Measurements from ENCODE around the gene SDHC.
"Not testable (repeated sequence)": the region's sequence is repeated elsewhere in the genome, so short reads cannot be mapped to it uniquely, and the experiment has no call there.

The SDHC gene

DNA sequence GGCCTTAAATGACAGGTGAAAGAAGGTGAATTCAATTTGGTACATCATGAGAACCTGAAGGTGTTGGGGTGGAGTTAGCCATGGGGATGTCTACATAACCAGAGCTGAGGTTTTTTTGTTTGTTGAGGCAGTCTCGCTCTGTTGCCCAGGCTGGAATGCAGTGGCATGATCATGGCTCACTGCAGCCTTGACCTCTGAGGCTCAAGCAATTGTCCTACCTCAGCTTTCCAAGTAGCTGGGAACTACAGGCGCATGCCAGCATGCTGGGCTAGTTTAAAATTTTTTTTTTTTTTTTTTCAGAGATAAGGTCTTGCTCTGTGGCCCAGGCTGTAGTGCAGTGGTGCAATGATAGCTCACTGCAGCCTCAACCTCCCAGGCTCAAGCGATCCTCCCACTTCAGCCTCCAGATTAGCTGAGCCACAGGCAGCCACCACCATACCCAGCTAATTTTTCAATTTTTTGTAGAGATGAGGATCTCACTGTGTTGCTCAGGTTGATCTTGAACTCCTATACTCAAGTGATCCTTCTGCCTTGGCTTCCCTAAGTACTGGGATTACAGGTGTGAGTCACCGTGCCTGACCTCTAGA is 2.5 kb upstream of the SDHC start:
- no peak for DNase-seq

DNA sequence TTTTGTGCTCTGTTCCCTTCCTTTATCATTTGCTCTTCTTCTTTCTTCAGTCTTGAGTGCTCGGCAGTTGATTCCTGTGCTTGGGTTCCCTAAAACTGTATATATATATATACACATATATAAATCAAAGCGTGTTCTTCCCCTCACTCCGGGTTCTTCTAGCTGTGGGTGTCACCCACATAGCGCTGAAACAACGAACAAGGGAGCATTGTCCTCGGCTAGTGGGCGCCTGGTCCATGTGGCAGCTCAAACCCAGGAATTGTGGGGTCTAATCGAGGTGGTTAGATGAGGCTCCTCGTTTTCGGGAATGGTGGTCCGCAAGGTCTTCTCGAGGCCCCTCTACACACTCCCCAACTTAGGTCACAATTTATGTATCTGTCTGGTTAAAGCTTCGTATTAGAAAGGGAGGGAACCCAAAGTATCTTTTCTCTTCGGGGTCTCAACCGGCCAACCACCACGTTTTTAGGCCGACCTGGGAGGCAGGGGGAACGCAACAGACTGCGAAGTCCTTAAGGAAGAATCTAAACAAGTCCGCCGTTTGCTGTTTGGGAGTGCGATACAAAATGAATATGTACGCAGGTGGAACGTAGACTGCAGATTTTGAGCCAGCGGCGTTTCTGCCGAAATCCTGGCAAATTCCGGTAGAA is 504 bp upstream of the SDHC start:
- DNase-seq: no peak

DNA sequence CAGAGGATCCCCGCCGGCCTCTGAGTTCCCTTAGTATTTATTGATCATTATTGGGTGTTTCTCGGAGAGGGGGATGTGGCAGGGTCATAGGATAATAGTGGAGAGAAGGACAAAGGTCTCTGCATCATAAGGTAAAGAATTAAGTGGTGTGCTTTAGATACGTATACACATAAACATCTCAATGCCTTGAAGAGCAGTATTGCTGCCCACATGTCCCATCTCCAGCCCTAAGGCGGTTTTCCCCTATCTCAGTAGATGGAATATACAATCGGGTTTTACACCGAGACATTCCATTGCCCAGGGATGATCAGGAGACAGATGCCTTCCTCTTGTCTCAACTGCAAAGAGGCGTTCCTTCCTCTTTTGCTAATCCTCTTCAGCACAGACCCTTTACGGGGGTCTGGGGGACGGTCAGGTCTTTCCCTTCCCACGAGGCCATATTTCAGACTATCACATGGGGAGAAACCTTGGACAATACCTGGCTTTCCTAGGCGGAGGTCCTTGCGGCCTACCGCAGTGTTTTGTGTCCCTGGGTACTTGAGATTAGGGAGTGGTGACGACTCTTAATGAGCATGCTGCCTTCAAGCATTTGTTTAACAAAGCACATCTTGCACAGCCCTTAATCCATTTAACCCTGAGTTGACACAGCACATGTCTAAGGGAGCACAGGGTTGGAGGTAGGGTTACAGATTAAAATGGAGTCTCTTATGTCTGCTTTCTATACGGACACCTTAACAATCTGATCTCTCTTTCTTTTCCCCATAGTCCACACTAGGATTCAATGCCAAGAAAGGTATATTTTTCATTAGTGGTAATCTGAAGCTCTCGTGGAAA is 1.9 kb downstream of the SDHC start:
- DNase-seq: not testable (repeated sequence)

DNA sequence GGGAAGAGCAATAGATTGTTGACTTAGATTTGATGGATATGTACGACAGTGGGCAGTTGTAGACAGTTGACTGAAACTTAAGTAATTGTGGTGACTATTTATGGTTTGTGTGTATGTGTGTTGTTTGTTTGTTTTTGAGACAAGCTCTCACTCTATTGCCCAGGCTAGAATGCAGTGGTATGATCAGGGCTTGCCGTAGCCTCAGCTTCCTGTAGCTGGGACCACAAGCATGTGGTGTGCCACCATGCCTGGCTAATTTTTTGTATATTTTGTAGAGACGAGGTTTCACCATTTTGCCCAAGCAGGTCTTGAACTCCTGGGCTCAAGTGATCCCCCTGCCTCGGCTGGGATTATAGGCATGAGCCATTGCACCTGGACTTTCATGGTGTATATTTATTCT is 9.8 kb downstream of the SDHC start:
- DNase-seq: no peak

DNA sequence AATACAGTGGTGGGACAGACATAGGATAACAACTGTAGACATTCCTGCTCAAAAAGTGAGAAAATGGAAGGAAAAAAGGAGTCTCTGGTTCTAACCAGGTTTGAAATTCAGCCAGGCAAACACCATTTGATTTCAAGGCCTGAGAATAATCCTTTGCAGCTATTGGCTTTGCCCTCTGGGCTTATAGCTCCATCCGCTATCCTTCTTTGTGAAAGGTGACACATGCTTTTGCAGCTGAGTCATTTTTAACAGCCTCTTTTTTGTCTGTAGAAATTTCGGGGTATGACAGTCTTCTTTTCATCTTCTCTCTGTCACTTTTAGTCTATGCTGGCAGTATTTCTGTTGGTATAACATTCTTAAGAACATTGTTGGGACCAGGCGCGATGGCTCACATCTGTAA is 16.2 kb downstream of the SDHC start:
- DNase-seq: no peak

DNA sequence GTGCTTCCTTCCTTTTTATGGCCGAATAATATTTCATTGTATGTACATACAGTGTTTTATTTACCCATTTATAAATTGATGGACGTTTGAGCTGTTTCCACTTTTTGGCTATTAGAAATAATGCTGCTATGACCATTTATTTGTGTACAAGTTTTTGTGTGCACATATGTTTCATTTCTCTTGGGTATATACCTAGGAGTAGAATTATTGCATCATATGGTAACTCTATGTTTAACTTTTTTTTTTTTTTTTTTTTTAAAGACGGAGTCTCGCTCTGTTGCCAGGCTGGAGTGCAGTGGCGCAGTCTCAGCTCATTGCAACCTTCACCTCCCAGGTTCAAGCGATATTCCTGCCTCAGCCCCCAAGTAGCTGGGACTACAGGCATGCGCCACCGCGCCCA is 19.0 kb downstream of the SDHC start:
- no peak for DNase-seq

DNA sequence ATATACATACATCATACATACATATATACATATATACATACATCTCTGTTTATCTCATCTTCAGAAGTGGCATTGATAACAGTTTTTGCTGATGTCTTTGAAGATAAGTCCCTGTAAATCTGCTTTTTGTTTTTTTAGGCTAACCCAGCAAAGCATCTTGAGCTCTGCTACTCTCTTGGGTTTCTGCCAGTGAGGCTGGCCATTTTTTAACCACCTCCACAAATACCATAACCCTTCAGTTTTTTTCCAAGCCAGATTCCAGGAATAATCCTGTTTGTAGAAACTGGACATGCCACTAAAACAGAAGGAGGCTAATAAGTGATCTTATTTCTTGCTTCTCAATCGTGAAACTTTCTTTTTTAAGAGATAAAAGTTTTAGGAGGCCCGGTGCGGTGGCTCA is 21.6 kb downstream of the SDHC start:
- DNase-seq: no peak

DNA sequence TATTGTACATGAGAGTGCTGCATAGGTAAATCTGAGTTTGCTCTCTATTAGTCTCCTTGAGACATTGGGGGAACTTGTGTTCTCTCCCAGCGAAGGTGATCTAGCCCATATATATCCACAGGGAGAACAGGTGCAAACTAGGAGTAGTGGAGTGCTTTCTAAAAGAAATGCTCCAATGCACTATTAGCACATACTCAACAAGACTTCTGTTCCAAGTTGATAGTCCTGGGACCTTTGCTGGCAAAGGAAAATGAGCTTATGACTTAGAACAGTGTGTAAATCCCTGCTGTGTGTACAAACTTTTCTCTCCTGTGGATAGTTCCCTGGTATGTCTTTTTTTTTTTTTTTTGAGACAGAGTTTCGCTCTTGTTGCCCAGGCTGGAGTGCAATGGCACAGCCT is 28.0 kb downstream of the SDHC start:
- no peak for DNase-seq

DNA sequence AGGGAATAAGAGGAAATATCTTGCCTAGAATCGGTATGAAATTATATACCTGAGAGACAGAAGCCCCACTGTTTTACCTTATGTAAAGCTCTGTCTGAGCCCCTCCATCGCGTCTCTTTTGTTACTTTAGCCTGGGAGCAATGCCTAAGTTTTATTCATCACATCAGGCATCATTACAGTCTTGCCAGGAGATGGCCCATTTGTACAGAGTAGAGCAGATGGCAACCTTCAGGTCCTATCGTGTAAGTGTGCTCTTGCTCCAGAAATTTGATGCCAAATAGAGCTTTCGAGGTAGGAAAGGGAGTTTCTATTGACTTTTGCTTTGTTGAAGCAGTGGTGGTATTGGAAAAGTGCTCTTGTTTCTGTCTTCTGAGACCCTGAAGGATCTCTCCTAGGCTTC is 28.6 kb downstream of the SDHC start:
- DNase-seq: no peak

DNA sequence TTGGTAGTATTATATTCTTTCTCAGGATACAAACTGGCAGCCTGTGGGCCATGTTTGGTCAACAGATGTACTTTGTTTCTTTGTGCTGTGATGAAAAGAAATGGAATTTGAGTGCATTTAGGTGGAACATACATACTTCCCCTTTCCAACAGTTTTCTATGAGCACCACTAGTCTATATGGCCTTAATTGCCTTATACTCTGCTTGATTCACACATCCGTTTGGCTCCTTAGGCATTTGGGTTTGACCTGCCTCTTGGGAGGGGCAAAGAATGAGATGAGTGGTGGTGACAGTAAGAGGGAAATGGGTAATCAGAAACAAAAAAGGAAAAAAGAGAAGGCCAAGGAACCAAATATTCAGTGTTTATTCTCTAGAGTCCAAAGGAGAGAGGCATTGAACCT is 36.5 kb downstream of the SDHC start:
- no peak for DNase-seq

DNA sequence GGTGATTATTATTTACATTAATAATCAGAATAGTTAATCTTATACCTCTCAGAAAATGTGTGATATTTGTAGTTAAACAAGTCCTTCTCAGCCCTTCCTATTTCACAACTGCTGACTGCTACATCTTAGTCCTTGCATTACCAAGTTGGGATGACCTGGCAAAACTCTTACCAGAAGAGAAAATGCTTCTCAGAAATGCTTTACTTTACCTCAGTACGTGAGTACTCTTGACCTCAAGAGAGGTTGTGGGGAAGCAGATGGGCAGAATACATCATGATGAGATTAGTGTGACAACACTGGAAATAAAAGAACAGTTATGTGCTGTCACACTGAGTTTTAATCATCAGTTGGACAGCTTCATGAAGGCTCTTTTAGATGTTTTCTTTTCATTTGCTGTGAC is 37.3 kb downstream of the SDHC start:
- no peak for DNase-seq

DNA sequence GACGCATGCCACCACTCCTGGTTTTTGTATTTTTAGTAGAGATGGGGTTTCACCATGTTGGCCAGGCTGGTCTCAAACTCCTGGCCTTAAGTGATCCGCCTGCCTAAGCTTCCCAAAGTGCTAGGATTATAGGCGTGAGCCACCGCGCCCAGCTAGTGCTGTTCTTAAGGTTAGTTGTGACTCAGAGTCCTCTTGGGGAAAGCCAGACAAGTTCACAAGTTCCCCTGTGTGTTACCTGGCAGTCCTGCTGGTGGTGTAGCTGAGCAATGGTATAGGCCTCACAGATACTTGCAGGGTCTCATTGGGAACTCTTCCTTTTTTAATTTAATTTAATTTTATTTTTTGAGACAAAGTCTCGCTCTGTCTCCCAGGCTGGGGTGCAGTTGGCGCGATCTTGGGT is 42.9 kb downstream of the SDHC start:
- no peak for DNase-seq

DNA sequence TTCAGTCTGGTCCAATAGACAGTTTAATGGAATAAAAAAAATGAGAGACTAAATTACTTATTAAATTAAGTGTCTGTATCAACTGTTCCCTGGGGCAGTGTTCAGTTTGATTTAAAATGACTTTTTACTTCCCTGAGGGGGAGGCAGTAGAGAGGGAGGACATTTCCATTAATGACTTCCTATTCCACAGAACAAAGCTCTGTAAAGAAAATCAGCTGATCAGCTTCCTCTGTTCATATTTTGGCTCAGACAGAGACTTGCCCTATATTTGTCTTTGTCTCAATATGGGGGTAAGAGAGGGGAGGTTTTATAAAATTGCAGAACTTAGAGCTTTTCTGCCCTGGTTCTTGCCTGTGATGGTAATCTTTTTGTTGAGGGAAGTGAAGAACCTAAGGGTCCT is 45.1 kb downstream of the SDHC start:
- no peak for DNase-seq

DNA sequence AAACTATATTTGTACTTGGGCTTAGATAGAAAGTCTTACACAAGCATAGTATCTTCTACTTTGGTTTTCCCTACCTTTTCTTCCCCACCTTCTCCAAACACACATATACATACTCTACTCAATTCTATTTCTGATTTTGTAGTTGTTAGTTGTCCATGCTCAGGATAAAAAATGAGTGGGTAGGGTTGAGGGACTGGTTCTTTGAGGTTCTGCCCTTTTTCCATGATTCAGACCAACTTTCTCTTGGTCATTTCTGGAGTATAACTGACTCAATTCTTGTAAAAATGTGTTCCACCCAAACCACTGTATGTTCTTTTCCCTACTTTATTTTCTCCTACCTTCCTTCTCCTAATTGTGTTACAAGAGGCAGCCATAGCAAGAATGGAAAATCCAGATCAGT is 50.2 kb downstream of the SDHC start:
- DNase-seq: no peak

DNA sequence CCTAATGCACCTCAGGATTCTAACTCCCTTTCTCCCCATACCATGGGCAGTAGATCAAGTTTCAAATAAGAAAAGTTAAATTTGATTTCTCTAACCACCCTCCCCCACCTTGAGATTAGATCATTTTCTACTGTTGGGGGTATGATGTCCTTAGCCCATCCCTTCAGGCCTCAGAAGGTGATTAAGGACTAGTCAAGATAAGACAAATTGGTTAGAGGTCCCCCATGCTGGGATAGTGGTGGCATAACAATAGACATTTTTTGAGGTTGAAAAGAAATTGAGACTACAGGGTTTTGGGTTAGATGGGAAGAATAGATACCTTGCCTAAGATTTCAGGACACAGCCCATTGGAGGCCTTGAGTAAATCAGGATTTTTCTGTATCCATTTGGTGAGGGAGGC is 51.0 kb downstream of the SDHC start:
- no peak for DNase-seq

DNA sequence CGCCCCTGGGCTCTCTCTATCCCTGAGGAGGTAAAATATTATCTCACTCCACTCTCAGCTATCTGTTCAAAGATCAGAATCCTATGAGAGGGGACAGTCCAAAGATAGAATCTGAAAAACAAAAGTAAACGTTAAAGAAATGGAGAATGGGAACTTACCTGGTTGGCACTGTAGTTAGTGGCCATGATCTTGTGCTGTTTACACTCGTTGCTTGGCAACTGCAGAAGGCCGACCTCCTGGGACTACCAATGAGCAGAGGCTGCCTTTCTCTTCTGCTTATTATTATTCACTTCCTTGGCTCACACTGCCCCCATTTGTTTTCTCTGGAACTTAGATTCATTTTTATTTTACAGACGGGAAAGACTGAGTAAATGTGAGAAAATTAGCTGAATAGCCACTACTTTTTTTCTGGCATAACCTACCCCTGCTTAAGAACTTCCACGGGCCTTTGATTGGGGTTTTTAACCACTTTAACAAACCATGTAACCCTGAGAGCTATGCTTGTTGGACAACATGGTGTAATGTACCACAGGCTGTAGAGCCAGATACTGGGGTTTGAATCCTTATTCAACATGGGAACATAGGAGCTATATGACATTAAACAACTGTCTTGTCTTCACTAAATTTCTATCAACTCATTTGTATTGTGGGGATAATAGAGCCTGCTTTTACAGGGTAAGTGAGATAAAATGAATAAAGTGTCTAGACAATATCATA is 53.7 kb downstream of the SDHC start, which contains the start of gene CFAP126:
CFAP126 (minus strand) TSS at position 193 of the 717 bp plus-strand sequence; CDS start at position 185, 8 bp downstream.
- DNase-seq: peak; percentile 27

DNA sequence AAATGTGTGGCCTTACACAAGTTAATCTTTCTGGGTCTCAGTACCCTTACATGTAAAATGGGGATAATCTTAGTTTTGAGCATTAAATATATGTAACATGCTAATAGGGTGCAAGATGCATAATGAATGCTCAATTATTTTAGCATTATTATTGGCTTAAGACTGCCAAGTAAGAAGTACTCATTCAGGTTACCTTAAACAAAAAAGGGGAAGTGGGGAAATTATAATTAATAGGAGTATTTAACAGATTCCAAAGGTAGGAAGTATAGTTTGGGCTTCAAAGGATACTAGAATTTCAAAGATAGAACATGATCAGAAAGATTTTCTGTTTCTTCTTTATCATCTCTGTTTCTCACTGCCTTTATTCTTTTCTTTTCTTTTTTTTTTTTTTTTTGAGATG is 59.3 kb downstream of the SDHC start:
- DNase-seq: no peak

DNA sequence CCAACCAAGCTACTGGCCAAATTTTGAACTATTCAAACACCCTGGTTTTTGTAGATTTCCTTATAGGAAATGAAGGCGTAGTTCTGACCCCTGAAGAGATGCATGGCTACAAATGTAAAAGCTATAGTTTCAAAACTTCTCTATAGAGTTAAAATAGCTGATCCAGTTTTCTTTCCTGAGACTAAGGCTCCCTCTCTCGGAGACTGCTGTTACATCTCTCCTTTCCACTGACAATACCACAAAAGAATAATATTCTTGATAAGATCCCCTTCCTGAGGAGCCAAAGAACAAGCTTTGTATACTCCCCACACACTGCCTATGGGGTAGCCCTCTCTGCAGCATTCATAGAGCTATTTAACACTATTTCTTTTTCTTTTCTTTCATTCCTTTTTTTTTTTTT is 60.2 kb downstream of the SDHC start:
- no peak for DNase-seq

DNA sequence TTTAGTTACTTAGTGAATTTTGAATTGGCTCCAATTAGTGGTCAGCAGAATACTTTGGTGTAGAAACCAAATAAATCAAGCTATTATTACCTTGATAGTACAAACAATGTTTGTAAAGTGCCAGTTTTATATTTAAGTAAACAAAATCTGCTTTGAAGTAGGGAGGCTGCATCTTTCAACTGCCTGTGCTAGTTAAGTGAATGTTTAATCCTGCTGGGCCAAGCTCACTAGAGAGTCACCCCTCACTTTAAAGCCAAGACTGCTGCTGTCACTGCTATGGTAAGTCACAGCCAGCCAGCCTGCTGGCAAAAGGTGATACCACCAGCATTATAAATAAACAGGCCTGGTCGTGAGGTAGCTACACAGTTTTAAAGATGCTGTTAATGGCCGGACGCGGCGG is 63.8 kb downstream of the SDHC start:
- DNase-seq: no peak

DNA sequence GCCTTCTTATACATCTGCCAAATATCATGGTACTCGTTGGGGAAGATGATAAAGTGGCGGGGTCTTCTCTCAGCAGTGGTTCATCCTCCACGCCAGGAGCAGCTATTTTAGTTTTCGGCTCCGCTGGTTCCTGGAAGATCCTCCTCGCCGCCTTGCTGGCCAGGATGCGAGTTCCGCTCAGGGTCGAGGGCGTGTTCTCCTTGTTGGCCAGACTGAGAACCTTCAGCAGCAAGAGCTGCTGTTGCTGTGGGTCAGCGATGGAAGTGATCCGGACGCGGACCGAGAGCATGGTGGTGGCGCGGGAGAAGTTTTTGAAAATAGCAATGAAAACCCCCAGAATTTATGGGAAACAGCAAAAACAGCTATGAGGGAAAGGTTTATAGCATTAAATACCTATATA is 64.9 kb downstream of the SDHC start:
- DNase-seq: no peak

DNA sequence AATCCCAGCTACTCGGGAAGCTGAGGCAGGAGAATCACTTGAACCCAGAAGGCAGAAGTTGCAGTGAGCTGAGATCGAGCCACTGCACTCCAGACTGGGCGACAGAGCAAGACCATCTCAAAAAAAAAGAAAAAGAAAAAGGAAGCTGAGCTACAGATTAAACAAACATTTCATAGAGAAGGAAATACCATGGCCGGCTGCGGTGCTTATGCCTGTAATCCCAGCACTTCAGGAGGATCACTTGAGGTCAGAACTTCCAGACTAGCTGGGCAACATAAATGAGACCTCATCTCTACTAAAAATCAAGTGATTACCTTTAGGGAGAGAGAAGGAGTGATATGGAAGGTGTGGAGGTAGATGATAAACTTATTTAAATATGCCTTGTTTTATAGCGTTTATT is 67.5 kb downstream of the SDHC start:
- no peak for DNase-seq

DNA sequence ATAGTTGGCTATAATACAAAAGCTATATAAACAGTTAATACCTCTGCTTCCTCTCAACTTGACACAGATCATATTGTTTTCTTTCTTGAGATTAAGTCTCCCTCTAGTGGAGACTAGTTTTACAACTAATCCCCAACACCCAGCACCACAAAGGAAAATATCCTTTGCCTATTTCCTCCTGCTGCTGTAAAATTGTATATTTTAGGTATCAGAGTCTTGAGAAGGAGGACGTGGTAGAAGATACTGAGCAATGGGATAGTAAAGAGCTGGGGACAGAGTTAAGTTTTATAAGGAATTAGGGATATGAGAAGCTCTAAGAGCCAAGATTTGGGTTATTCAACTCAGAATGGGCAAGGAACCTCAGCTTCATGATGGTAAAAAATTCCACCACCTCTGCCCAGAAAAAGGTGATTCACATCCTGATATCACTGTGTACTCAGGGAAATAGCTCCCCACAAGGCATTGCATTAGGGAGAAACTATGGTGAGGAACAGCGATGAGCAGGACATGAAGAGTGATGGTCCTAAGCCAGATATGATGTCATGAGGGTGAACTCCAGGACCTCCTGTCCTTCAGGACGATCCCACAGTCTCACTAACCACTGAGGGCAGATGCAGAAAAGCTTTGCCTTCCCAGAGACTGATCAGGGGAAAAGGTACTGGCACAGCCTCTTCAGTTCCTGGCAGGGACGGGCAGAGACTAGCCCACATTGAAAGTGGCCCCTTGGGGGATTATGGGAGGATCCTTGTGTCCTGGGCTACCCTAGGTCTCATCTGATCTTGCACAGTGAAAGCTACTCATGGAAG is 68.2 kb downstream of the SDHC start:
- no peak for DNase-seq

DNA sequence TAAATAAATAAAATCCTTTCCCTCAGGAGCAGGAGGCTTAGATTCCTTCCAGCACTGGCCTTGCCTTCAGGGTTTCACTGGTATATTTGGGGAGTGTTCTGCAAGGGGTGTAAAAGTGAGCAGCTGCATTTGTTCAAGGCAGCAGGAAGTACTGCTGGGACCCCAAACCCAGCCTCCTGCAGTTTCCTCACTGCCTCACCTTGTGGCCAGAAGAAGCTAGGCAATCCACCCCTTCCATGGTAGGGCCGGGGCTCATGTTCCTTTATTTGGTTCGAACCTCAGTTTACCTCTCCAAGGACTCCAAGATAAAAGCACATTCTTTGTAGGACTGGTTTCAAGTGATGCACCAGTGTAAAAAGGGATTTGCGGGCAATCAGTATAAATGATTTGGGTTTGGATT is 74.5 kb downstream of the SDHC start:
- DNase-seq: no peak
